GM19043 (cell line): ENCODE data around the gene SPESP1.

ENCODE experiments used
- ATAC-seq: cut with Tn5 transposase; IDR thresholded peaks from one replicate; pipeline ENCODE4 v1.9.1; 2021; ENCODE audit warnings: low read depth; ENCODE audit not compliant: unreplicated experiment

The SPESP1 gene

GRCh38 chr15:68930268-68931022 is at the start of gene SPESP1:
Gene SPESP1 (plus strand): TSS chr15:68930525. CDS start chr15:68930654, 129 bp downstream.
- no peak for ATAC-seq

DNA sequence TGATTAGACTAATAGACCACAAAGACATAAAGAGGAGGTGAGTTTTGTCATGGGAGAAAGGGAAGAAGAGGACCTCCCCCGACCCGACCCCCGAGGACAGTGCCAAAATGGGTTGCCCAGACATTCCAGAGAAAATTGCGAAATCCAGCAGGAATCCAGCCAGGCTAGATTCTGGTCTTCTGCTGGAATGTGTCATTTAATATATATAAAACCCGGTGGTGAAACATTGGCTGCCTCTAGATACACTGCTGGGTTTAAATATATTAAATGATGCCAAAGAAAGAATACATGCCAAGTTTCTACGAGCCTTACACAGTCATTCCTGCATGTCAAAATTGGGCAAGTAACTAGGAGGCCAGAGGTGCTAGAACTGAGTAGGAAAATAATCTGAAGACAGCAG is 45.3 kb upstream of the SPESP1 start:
- ATAC-seq = no peak

GRCh38 chr15:68887120-68887519 is 43.2 kb upstream of the SPESP1 start:
- ATAC-seq = no peak

DNA sequence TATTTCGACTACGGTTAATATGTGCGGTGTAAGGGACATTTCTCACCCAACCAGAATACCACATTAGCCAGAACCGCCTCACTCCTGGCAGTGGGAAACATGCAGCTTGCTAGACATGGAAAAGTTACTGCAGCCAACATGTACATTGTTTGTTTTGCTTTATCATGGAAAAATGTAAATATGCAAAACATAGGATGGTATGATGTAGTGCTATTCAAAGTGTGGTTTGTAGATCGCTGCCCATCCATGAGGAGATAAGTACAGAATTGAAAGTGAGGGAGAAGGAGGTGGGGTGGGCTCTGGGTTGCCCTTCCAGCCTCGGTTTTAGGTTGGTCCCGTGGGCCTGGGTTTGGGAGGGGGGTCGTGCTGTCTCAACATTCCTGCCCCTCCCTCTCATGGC is 42.5 kb upstream of the SPESP1 start:
- ATAC-seq = no peak

DNA sequence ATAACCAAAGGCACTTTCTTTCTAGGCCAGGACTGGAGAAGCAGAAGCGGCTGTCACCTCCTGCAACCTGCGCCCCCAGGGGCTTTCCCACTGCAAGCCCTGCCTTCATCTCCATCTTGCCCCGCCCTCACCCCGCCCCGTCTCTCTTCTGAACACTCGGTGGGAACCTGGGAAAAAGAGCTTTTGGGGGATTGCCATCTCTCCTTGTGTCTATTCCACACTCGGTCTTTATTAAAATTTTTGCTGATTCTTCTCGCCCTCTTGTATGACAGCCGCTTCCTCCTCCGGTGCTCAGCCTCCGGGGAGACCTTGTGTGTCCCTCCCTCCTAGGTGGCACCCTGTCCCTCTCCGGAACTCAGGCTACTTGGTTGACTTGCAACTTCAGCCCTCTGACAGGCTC is 41.9 kb upstream of the SPESP1 start:
- ATAC-seq = no peak

DNA sequence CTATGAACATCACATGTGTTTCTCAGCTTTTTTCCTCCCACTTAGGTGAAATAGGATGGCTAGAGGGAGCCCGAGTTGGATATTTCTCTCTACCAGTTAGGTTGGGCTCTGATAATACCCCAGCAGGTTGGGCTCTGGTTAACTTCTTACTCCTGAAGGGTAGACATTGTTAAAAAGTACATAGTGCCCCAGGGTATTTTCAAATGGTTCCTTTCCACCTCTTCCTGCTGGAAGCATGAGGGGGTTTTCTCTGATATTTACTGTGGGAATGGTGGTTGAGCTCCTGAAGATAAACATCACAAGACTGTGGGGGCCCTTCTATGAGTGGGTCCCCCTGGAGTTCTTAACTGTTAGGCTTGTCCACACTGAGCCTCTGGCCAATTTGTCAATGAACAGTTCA is 36.1 kb upstream of the SPESP1 start:
- no peak for ATAC-seq

DNA sequence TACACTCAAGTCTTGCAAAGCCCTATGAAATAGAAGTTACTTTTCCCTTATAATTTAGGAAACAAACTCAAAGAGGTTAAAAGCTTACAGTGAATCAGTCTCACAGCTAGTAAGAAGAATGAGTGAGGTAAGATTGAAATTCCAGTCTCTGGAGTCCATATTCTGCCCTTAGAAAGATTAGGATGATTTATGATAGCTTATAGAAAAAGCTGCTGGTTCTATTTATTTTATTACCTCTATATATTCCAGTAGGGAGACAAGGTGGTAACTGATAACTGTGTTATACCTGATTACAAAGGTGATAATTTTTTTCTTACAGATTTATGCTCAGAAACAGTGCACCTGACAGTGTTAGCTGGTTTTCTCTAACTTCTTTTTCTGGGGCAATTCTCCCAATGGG is 34.1 kb upstream of the SPESP1 start:
- no peak for ATAC-seq

- ATAC-seq = no peak
Observed at GRCh38 chr15:68897016-68897415, 33.3 kb upstream of the SPESP1 start.

- no peak for ATAC-seq
Observed at GRCh38 chr15:68900027-68900426, 30.3 kb upstream of the SPESP1 start.

GRCh38 chr15:68907396-68907923 is 22.9 kb upstream of the SPESP1 start:
- no peak for ATAC-seq

DNA sequence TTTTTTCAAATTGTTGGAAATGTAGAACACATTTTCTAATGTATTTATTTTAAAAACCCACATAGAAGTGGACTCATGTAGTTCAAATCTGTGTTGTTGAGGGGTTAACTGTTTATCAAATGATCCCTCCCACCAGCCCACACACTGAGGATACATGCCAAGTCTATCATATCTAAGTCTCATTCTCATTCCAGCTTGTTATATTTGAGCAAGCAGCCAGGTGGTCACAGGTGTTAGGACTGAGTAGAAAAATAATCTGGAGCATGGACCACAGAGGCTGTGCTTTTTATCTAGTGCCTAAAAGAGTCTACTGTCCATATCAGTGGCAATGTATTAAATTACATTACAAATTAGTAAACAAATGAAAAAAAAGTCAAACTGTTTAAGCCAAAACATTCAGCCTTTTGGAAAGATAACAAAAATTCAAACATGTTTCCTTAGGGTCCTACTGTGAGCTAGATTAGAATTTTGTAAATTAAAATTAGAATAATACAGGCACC is 20.7 kb upstream of the SPESP1 start:
- ATAC-seq = no peak

GRCh38 chr15:68910341-68910740 is 20.0 kb upstream of the SPESP1 start:
- no peak for ATAC-seq

DNA sequence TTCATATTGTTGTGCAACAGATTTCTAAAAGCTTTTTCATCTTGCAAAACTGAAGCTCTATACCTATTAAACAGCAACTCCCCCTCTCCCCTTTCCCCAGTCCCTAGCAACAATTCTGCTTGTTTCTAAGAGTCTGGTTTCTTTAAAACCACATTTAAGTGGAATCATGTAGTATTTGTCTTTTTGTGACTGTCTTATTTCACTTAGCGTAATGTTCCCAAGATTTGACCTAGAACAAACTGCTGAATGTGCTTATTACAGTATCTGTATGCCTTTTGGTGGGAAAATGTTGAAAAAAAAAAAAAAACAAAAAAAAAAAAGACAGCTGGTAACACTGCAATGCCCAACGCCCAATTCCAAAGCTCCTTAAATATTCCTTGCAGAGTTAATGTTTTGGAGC is 19.5 kb upstream of the SPESP1 start:
- no peak for ATAC-seq

GRCh38 chr15:68921926-68922325 is 8.4 kb upstream of the SPESP1 start:
- ATAC-seq = no peak

DNA sequence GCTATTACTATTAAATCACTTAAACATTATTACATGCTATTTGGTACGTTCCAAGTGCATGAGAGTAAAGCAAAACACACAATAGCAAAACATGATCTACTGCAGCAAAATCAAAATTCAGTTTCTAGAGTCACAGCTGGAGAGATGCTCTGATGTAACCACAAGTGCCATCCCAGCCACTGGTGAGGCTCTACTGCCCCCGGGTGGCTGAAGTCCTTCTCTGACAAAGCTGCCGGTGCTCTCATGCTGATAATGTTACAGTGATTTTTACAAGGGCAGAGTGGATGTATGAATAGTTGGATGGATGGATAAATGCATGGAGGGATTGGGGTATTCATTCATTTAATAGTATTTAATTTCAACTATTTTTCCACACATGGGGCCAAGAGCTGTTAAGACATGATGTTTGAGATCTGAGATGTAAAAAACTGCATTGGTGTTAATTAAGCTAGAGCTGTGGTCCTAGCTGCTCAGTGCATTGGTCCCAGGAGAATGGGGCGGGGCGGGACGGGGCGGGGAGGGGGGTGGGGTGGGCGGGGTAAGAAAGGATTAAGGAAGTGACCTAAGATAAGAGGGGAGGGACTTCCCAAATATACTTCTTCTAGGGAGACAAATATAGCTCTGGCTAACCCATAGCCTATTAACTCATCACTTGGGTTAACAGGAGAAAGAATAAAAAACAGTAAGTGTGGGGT is 5.3 kb upstream of the SPESP1 start:
- peak; percentile 51 for ATAC-seq

DNA sequence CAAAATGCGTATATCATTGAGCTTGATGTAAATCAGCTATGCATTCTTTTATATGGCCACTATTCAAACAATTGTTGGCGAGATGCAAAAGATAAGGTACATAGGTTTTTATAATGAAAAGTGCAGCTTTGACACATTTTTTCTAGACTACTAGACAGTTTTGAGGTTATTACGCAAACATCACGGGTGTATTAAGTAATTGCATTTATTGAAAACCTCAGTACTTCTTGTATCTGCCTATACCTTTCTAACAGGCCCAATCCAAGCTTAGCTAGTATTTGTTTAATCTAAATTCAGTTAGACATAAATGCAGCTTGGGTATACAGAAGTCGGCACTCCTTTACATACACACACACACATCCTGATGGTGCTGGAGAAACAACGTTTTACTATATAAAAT is 2.7 kb downstream of the SPESP1 start:
- ATAC-seq = no peak

GRCh38 chr15:68934341-68934740 is 4.0 kb downstream of the SPESP1 start:
- ATAC-seq = no peak

GRCh38 chr15:68935400-68935937 is 5.1 kb downstream of the SPESP1 start:
- ATAC-seq = no peak

DNA sequence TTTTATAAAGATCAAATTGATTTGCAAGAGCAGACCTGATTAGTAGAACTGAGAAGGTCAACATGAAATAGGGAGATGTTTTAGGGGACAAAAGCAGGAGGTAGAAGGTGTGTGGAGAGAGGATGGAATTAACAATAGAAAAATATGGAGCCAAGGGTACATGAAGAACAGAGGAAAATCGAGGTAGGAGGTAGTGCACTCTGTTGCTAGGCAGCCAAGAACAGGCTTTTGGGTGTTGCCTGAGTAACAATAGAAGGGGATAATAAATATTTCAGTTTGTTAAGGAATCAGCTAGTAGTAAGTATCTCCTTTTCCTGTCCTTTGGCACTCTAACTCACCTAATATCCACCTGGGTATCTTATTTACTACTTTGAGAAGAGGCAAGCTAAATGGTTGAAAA is 9.2 kb downstream of the SPESP1 start:
- no peak for ATAC-seq

DNA sequence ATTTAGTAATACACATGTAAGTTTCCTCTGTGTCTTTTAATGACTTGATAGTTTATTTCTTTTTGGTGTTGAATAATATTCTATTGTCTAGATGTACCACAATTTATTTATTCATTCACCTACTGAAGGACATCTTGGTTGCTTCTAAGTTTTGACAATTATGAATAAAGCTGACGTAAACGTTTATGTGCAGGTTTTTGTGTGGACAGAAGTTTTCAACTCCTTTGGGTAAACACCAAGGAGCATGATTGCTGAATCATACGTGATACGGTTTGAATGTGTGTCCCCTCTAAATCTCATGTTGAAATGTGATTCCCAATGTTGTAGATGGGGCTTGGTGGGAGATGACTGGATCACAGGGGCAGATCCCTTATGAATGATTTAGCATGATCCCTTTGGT is 21.5 kb downstream of the SPESP1 start:
- no peak for ATAC-seq

DNA sequence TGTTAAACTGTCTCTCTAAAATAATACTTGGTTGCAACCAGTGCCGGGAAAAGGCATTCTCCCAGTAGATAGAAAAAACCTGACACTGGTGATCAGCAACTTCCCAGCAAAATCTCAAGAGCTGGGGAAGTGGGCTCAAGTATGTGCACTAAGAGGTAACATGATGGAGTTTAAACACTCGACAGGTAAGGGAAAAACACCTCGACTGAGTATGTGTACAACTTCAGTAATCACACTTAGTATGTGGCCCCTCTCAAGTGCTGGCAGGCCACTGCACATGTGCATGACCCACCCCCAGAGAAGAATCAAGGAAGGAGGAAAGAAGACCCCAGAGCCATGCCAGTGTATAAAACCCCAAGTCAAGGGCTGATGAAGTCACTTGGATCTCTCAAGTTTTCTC is 27.4 kb downstream of the SPESP1 start:
- no peak for ATAC-seq

DNA sequence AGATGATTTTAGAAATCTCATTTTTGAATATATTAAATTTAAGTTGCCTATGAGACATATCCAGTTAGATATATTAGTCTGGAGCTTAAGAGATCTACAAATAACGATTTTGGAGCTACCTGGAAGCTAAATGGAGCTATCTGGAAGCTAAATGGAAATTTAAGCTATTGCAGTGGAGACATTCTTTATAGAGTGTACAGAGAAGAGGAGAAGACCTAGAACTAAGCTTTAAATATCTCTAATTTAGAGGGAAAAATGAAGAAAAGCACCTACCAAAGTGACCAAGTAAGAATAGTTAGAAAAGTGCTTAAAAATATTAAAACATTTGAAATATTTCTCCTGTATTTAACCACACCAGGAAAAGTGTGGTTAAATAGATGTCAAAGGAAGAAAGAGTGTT is 28.3 kb downstream of the SPESP1 start:
- ATAC-seq = no peak
